ENCODE measurements around the gene CFAP100.

Gene CFAP100

DNA sequence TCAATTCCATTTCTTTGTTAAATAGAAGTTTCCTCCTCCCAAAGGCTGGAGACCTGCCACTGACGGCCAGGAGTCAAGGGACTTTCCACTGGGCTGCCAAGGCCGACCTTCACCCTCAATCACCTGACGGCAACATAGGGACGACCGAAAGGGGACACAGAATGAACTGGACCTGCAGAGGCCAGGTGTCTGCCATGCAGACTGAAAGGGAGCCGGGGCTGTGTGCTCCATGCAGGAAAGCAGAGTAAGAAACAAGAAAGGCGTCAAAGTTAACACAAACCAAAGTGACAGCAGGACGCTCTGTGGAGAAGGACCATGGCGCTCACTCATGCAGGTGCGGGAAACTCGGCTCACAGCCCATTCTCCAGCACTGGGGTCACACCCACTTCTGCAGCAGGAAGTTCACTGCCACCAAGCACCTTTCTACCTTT is 54.9 kb downstream of the CFAP100 start:
- DNase-seq (ENCODE audit: low spot score), result no peak
- Histone ChIP-seq H3K27ac (no peak overlapping the region), H3K4me3 (no peak overlapping the region)
- TF ChIP-seq, protein P1, sequence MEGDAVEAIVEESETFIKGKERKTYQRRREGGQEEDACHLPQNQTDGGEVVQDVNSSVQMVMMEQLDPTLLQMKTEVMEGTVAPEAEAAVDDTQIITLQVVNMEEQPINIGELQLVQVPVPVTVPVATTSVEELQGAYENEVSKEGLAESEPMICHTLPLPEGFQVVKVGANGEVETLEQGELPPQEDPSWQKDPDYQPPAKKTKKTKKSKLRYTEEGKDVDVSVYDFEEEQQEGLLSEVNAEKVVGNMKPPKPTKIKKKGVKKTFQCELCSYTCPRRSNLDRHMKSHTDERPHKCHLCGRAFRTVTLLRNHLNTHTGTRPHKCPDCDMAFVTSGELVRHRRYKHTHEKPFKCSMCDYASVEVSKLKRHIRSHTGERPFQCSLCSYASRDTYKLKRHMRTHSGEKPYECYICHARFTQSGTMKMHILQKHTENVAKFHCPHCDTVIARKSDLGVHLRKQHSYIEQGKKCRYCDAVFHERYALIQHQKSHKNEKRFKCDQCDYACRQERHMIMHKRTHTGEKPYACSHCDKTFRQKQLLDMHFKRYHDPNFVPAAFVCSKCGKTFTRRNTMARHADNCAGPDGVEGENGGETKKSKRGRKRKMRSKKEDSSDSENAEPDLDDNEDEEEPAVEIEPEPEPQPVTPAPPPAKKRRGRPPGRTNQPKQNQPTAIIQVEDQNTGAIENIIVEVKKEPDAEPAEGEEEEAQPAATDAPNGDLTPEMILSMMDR (IDR thresholded peaks at IDR 0.05), result no peak

DNA sequence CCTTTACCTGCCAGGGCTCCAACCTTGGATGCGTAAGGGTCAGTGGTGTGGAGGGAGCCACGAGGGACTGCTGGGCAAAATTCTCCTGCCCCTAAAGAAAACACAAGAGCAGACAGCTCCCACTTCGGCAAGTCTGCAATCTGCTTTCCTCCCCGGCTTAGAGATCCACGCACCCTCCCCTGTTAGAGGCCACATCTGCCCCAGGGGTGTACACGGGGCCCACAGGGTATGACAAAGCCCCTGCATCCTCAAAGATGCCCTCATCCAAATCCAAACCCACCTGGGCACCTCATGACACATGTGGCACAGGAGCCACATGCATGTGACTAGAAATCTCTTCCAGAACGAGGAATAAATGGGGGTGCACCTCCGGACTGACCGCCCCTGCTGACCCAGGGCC is 55.5 kb downstream of the CFAP100 start:
- TF ChIP-seq, protein P1 (IDR thresholded peaks at IDR 0.05), result no peak
- Histone ChIP-seq H3K4me3 (no peak overlapping the region), H3K27ac (no peak overlapping the region)
- no peak for DNase-seq (ENCODE audit: low spot score)

DNA sequence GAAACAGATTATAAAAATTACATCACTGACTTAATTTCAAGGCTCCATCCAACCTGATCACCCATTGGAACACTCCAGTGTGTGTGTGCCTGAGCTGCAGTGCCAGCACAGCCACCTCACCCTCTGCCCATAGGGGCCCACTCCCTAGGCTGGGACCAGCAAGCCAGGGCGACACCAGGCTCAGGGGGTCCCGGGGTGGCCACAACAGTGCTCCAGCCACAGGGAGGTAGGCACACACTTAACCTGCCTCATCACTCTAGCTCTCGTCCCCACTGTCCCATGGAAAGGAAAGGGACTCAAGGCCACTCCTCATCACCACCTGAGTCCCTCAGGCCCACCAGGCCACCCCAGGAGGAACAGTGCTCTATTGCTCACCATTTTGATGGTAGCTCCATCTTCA is 56.0 kb downstream of the CFAP100 start:
- H3K4me3 ChIP-seq, result no peak overlapping the region
- DNase-seq (ENCODE audit: low spot score), result no peak
- TF ChIP-seq, protein P1 (IDR thresholded peaks at IDR 0.05), result no peak
- no peak overlapping the region for H3K27ac ChIP-seq

DNA sequence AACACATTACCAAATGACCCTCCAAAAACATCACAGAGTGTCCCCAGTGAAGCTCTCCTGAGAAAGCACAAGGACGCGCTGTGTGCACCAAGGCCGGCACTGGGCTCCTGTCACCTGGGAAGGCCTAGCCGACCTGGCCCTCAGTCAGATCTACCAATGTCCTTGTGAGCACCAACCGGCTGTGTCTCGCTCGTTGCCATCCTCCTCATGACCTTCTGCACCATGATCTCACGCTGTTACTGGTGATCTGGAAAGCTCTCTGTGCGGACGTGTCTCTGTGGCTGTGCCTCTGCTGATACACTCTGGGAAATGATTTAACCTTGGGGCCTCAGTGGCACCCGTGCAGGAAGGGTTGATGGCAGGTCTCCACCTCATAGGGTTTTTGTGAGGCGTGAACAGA is 56.8 kb downstream of the CFAP100 start:
- TF ChIP-seq, protein P1 (IDR thresholded peaks at IDR 0.05), result no peak
- DNase-seq (ENCODE audit: low spot score), result no peak
- no peak overlapping the region for H3K4me3 ChIP-seq
- H3K27ac ChIP-seq, result no peak overlapping the region

DNA sequence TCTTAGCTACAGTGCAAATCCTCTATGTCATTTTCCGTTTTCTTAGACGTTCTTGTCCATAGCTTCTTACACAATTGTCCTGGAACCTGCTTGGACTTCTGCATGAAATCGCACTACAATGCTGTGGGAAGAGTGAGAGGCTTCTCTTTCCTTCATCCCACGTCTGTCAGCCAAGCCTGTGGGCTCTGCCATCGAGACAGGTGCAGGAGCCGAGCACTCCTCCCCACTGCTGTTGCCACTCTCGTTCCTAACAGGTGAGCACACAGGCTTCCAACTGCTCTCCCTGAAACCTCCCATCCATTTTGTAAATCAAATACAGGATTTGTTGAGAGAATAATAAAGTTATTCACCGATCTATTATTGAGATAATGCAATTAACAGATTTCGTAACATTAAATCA is 57.5 kb downstream of the CFAP100 start:
- TF ChIP-seq, protein P1 (IDR thresholded peaks at IDR 0.05), result no peak
- DNase-seq (ENCODE audit: low spot score), result no peak
- Histone ChIP-seq H3K27ac (no peak overlapping the region), H3K4me3 (no peak overlapping the region)

DNA sequence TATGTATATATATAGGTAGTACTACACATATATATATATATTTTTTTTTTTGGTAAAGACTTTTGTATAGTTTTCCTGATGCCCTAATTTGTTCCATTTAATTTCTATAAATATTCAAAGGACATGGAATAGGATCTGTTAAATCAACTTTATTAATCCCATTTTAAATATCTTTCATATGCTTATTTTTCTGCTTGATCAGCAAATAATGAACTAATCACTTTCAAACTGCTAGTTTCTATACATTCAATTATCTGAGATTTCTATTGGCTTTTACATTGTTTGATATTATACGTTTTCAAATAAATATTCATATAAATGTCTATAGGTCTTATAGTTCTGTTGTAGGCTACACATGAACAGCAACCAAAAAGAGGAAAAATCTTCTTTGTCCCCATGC is 59.3 kb downstream of the CFAP100 start:
- DNase-seq (ENCODE audit: low spot score), result no peak
- Histone ChIP-seq H3K27ac (no peak overlapping the region), H3K4me3 (no peak overlapping the region)
- TF ChIP-seq, protein P1 (IDR thresholded peaks at IDR 0.05), result no peak

DNA sequence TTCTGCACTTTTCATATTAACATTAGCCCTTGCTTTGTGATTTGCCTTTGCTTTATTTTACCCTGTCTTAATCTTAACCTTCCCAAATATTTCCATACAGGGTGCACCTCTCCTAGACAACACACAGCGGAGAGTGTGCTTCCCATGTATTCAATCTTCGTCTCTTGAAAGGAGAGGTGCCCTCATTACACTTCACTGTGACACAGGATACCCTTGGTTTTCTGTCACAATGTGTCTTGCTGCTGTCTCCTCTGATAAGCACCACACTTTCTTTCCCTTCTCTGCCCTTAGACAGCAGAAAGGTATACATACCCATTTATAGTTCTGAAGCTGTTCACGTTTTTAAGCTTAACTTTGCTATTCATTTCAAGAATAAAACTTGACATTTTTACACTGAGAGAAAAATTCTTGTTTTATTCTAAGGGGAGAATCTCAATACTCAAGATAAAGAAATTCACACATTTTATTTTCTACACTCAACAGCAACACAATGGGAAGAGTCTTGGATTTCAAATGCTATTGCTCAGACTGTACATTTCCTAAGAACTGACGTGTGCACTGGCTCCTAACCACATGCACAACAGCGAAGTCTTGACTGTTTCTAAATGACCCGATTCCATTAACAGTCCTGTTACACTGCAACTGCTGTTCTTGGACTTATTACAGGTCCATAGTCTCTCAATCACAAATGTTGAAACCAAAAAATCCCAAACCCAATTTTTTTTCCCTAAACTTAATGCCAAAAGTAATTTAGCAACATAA is 59.9 kb downstream of the CFAP100 start:
- no peak for DNase-seq (ENCODE audit: low spot score)
- TF ChIP-seq, protein P1 (IDR thresholded peaks at IDR 0.05), result no peak

More for the DNA sequence above, 59.9 kb downstream of the CFAP100 start:
- H3K4me3 ChIP-seq, result no peak overlapping the region
- H3K27ac ChIP-seq, result no peak overlapping the region

All from coronary artery (tissue), 2 donors.